ENCODE results near the gene ZNF74.

ZNF74 gene

GRCh38 chr22:20405931-20406685, 12.2 kb downstream of the ZNF74 start:
- TF ChIP-seq SIN3A (IDR thresholded peaks at IDR 0.05; ENCODE audit: borderline replicate concordance, insufficient read depth, low read length) (no peak), POLR2AphosphoS5 (IDR thresholded peaks at IDR 0.05; ENCODE audit: low read depth, low read length) (no peak), REST (IDR thresholded peaks at IDR 0.05; ENCODE audit: insufficient read depth in 1 of 2, low read depth in 2 of 2, low read length in 2 of 2) (no peak), TAF1 (IDR thresholded peaks at IDR 0.05; ENCODE audit: borderline replicate concordance, insufficient read depth, low read length) (no peak), FOXP2 (optimal IDR thresholded peaks at IDR 0.05; ENCODE audit: borderline replicate concordance, extremely low read depth, extremely low read length, insufficient read depth) (no peak)

GRCh38 chr22:20406686-20407408, 12.9 kb downstream of the ZNF74 start:
- TF ChIP-seq POLR2AphosphoS5 (IDR thresholded peaks at IDR 0.05; ENCODE audit: low read depth, low read length) (no peak), REST (IDR thresholded peaks at IDR 0.05; ENCODE audit: insufficient read depth in 1 of 2, low read depth in 2 of 2, low read length in 2 of 2) (no peak), SIN3A (IDR thresholded peaks at IDR 0.05; ENCODE audit: borderline replicate concordance, insufficient read depth, low read length) (no peak), TAF1 (IDR thresholded peaks at IDR 0.05; ENCODE audit: borderline replicate concordance, insufficient read depth, low read length) (no peak), FOXP2 (optimal IDR thresholded peaks at IDR 0.05; ENCODE audit: borderline replicate concordance, extremely low read depth, extremely low read length, insufficient read depth) (no peak)

GRCh38 chr22:20407829-20408228, 13.9 kb downstream of the ZNF74 start:
- TF ChIP-seq POLR2AphosphoS5 (IDR thresholded peaks at IDR 0.05; ENCODE audit: low read depth, low read length), result no peak
- TF ChIP-seq TAF1 (IDR thresholded peaks at IDR 0.05; ENCODE audit: borderline replicate concordance, insufficient read depth, low read length), result no peak
- TF ChIP-seq REST (IDR thresholded peaks at IDR 0.05; ENCODE audit: insufficient read depth in 1 of 2, low read depth in 2 of 2, low read length in 2 of 2), result no peak

- TF ChIP-seq TAF1 (IDR thresholded peaks at IDR 0.05; ENCODE audit: borderline replicate concordance, insufficient read depth, low read length), result no peak
These were observed 14.9 kb downstream of the ZNF74 start for GRCh38 chr22:20408891-20409290.

- TF ChIP-seq TAF1 (IDR thresholded peaks at IDR 0.05; ENCODE audit: borderline replicate concordance, insufficient read depth, low read length) (no peak), FOXP2 (optimal IDR thresholded peaks at IDR 0.05; ENCODE audit: borderline replicate concordance, extremely low read depth, extremely low read length, insufficient read depth) (no peak), REST (IDR thresholded peaks at IDR 0.05; ENCODE audit: insufficient read depth in 1 of 2, low read depth in 2 of 2, low read length in 2 of 2) (no peak), SIN3A (IDR thresholded peaks at IDR 0.05; ENCODE audit: borderline replicate concordance, insufficient read depth, low read length) (no peak), POLR2AphosphoS5 (IDR thresholded peaks at IDR 0.05; ENCODE audit: low read depth, low read length) (no peak)
These were observed 18.7 kb downstream of the ZNF74 start for GRCh38 chr22:20412474-20413216.

Data from PFSK-1 (cell line).